GM12891 (cell line): Measurements from ENCODE around the gene OR51E1.

Experiments used
- POLR2A ChIP-seq: IDR thresholded peaks from 2 replicates; pipeline ENCODE4 v1.6.1; 2011; ENCODE audit warnings: low read depth, low read length, control low read depth
- POLR2AphosphoS5 ChIP-seq: IDR thresholded peaks from 2 replicates; pipeline ENCODE4 v1.6.1; 2011; ENCODE audit warnings: low read depth, low read length, control low read depth
- POU2F2 ChIP-seq: IDR thresholded peaks from 2 replicates; pipeline ENCODE4 v1.6.1; 2011; ENCODE audit warnings: low read depth, mild to moderate bottlenecking, control low read depth, low read length, moderate library complexity
- SPI1 ChIP-seq: IDR thresholded peaks from 2 replicates; pipeline ENCODE4 v1.6.1; 2011; ENCODE audit warnings: low read depth, low read length, control low read depth

- TF ChIP-seq POLR2A = no peak
- TF ChIP-seq POLR2AphosphoS5 = no peak
- TF ChIP-seq SPI1 = no peak
- no peak for TF ChIP-seq POU2F2
Observed at GRCh38 chr11:4704790-4705334, 61.1 kb downstream of the OR51E1 start.
